ENCODE data around the gene TMEM30A. TPM values are rescaled to one million over a fixed set of nuclear protein-coding genes. Genes with fewer than 3 reads are reported as not detected.

Gene TMEM30A
- total RNA-seq, 1 experiment from 2014 or later, result 65.2 TPM

DNA sequence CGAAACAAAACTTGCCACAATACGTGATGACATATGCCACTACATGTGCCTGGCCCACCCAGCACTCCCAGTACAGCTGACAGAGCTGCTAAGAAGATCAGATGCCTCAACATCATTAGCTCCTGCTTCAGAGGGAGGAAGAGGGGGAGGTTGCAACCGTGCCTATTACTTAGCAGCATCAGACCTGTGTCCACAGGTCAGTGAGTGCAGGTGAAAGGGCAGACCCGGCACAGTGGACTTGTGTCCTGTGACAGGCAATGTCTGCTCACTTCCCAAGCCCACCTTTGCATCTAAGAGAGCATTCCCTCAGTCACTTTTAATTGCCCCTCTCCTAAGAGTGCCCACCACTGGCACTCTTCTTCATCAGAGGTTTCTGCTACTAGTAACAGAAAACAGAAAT, 69.3 kb downstream of the TMEM30A start:
- Histone ChIP-seq H4K8ac (replicated peaks; ENCODE audit: insufficient read length, low read depth, low read length) (no peak overlapping the region), H4K5ac (ENCODE audit: insufficient read length, low read depth, low read length) (no peak overlapping the region), H3K9me3 (ENCODE audit: control insufficient read depth, low read depth, low read length) (no peaks in the 10 kb centered on the region), H3K14ac (ENCODE audit: insufficient read depth, low read length) (no peak overlapping the region), H2AFZ (ENCODE audit: low read length) (no peak overlapping the region), H3K4me1 (ENCODE audit: insufficient read depth, low read length) (peaks cover 3% of the 10 kb centered on the region; the same call in 1 of the 2 replicates), H4K91ac (ENCODE audit: insufficient read length, low read depth, low read length) (no peak overlapping the region), H3K56ac (ENCODE audit: insufficient read length, low read depth, low read length) (no peak overlapping the region), H3T11ph (ENCODE audit: low read length) (no peak overlapping the region), H3K79me1 (ENCODE audit: insufficient read depth, low read depth, low read length, poor library complexity, severe bottlenecking) (no peaks in the 10 kb centered on the region), H3K27me3 (ENCODE audit: insufficient read depth, low read length) (no peaks in the 10 kb centered on the region), H3K18ac (ENCODE audit: insufficient read length, low read depth, low read length) (no peak overlapping the region), H2BK15ac (ENCODE audit: low read depth, low read length) (no peak overlapping the region), H3K4me2 (ENCODE audit: insufficient read depth, insufficient read length, low read length) (no peak overlapping the region), H2BK20ac (ENCODE audit: low read depth, low read length, poor library complexity, severe bottlenecking) (no peak overlapping the region), H3K9ac (ENCODE audit: extremely low read depth, insufficient read length, low read length) (no peak overlapping the region), H2BK120ac (ENCODE audit: low read depth, low read length, poor library complexity, severe bottlenecking) (no peak overlapping the region), H2BK5ac (ENCODE audit: insufficient read length, low read length) (no peak overlapping the region), H2AK5ac (ENCODE audit: insufficient read length, low read length) (no peak overlapping the region), H3K23me2 (ENCODE audit: insufficient read length, low read depth, low read length, poor library complexity, severe bottlenecking) (no peaks in the 10 kb centered on the region), H3K79me2 (ENCODE audit: insufficient read depth, low read length) (no peaks in the 10 kb centered on the region), H3K23ac (ENCODE audit: insufficient read length, low read depth, low read length) (no peak overlapping the region), H3K4ac (ENCODE audit: low read depth, low read length) (no peak overlapping the region), H2BK12ac (ENCODE audit: insufficient read length, low read depth, low read length) (no peak overlapping the region), H4K20me1 (ENCODE audit: control insufficient read depth, insufficient read depth, insufficient read length) (no peaks in the 10 kb centered on the region), H3K27ac (ENCODE audit: insufficient read length, low read depth, low read length) (no peak overlapping the region)
- no peak for TF ChIP-seq CTCF (conservative IDR thresholded peaks at IDR 0.05)
- no peaks in the 10 kb centered on the region; a peak in 1 of 5 replicates for H3K9me3 Mint-ChIP-seq
- H3K4me1 Mint-ChIP-seq, result peaks cover 26 to 29% of the 10 kb centered on the region in 2 experiments
- H3K4me3 Mint-ChIP-seq, result no peak overlapping the region
- no peaks in the 10 kb centered on the region for H3K36me3 Mint-ChIP-seq (ENCODE audit: insufficient read depth in 1 of 3, low read depth in 3 of 3)
- no peak for DNase-seq
- H3K27me3 Mint-ChIP-seq (ENCODE audit: low read depth), result peaks cover 4% of the 10 kb centered on the region; the same call in 1 of the 2 replicates
- H3K27ac Mint-ChIP-seq, result no peak overlapping the region
- no CpG with 5 or more reads among the region's 4 CpGs for WGBS (ENCODE audit: extremely low coverage, insufficient read length, low lambda C conversion rate)
